Measurements from ENCODE around the gene SH3BP4.

Gene SH3BP4

GRCh38 chr2:234954551-234954992 lies 2.8 kb downstream of the SH3BP4 start:
- no peak for DNase-seq (ENCODE audit: extremely low read depth, low read depth)

GRCh38 chr2:234955091-234955591 lies 3.3 kb downstream of the SH3BP4 start:
- DNase-seq (ENCODE audit: extremely low read depth, low read depth), result no peak
- no peak for TF ChIP-seq CTCF (IDR thresholded peaks at IDR 0.05; ENCODE audit: low read depth, low read length)

More at GRCh38 chr2:234954551-234954992, 2.8 kb downstream of the SH3BP4 start:
- TF ChIP-seq CTCF (IDR thresholded peaks at IDR 0.05; ENCODE audit: low read depth, low read length), result no peak

GRCh38 chr2:234955971-234956509 lies 4.2 kb downstream of the SH3BP4 start:
- no peak for DNase-seq (ENCODE audit: extremely low read depth, low read depth)
- TF ChIP-seq CTCF (IDR thresholded peaks at IDR 0.05; ENCODE audit: low read depth, low read length), result no peak

GRCh38 chr2:234957834-234958135 lies 6.0 kb downstream of the SH3BP4 start:
- no peak for TF ChIP-seq CTCF (IDR thresholded peaks at IDR 0.05; ENCODE audit: low read depth, low read length)
- no peak for DNase-seq (ENCODE audit: extremely low read depth, low read depth)

GRCh38 chr2:234958311-234958710 lies 6.5 kb downstream of the SH3BP4 start:
- TF ChIP-seq CTCF (IDR thresholded peaks at IDR 0.05; ENCODE audit: low read depth, low read length), result no peak
- DNase-seq (ENCODE audit: extremely low read depth, low read depth), result no peak

- DNase-seq (ENCODE audit: extremely low read depth, low read depth), result no peak
- no peak for TF ChIP-seq CTCF (IDR thresholded peaks at IDR 0.05; ENCODE audit: low read depth, low read length)
Observed at GRCh38 chr2:234958746-234959395, 7.1 kb downstream of the SH3BP4 start.

- no peak for TF ChIP-seq CTCF (IDR thresholded peaks at IDR 0.05; ENCODE audit: low read depth, low read length)
- DNase-seq (ENCODE audit: extremely low read depth, low read depth), result peak; percentile 44
Observed at GRCh38 chr2:234960175-234961088, 8.6 kb downstream of the SH3BP4 start.
